MG63 (cell line): ENCODE measurements around the gene ITGB8. TPM values are rescaled to one million over a fixed set of nuclear protein-coding genes. Genes with fewer than 3 reads are reported as not detected.

Source experiments
- DNase-seq: peaks from one replicate; pipeline ENCODE4 v3.0.0-alpha.2; 2020
- H3K27me3 ChIP-seq: fragments of 250-450 bp; sonication (Bioruptor Pico); 2 replicates; pipeline ENCODE4 v1.5.1; 2020; ENCODE audit warnings: mild to moderate bottlenecking, moderate library complexity
- H3K36me3 ChIP-seq: fragments of 250-450 bp; sonication (Bioruptor Pico); 2 replicates; pipeline ENCODE4 v1.5.1; 2020; ENCODE audit warnings: mild to moderate bottlenecking, moderate library complexity
- H3K4me3 ChIP-seq: fragments of 250-450 bp; sonication (Bioruptor Pico); 2 replicates; pipeline ENCODE4 v1.5.1; 2020; ENCODE audit warnings: mild to moderate bottlenecking, moderate library complexity
- H3K9me3 ChIP-seq: fragments of 250-450 bp; sonication (Bioruptor Pico); 2 replicates; pipeline ENCODE4 v1.5.1; 2020; ENCODE audit warnings: mild to moderate bottlenecking, moderate library complexity
- total RNA-seq: library from RNA; depleted of rRNA; stranded (reverse); fragments of >200 nt; shearing (Covaris generic); gene quantifications from 2 replicates; pipeline ENCODE4 v1.2.3, GENCODE V29; 2014; ENCODE audit warnings: low replicate concordance

ITGB8 gene
- total RNA-seq, 1 experiment from 2014 or later, result 5.4 TPM

DNA sequence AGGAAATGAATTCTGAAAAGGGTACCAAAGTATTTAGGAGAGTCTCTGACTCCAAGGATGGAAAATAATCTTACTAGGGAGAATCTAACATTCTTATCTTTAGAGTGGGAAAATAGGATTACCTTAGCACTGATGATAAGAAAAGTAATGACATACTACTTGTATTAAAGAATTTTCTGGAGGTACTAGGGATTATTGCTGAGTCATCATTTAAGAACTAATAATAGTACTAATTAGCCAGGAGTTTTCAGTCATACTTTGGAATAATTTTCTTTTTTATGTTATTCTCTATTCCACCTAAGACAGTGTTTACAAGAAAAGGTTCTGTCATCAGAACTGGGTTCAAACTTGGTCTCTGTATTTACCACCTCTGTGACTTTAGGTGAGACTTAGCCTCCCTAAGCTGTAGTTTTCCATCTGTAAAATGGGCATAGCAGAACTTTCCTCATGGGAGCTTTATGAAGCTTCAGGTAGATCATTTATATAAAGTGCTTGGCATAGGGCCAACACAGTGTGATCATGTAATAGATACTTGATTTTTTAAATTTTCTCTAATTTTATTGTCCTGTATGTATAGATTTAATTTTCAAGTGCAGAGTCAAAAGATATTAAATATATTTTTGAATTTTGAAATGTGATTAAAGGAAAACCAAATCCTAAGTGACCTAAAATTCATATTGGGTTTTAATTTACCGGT, 20.4 kb downstream of the ITGB8 start:
- H3K27me3 ChIP-seq, result no peaks in the 10 kb centered on the region
- H3K4me3 ChIP-seq, result no peak overlapping the region
- H3K9me3 ChIP-seq, result no peaks in the 10 kb centered on the region
- no peak for DNase-seq
- no peaks in the 10 kb centered on the region for H3K36me3 ChIP-seq

DNA sequence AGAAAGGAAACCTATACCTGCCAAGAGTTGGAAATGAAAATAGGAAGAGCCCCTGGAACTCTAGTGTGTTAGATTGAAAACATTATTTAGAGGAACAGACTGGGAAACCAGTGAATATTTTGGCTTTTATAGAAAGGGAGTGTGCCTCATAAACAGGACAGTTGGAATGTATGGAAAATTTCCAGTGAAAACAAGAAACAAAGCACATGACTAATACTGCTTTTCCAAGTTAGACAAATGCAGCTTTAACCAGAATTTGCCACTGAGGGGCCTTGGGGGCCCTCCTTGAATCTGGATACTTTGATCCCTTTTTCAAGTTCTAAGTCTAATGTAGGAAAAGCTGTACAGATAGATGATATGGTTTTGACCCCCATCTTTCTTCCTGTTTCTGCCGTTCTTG, 21.2 kb downstream of the ITGB8 start:
- H3K36me3 ChIP-seq, result no peaks in the 10 kb centered on the region
- H3K9me3 ChIP-seq, result no peaks in the 10 kb centered on the region
- no peaks in the 10 kb centered on the region for H3K27me3 ChIP-seq
- H3K4me3 ChIP-seq, result no peak overlapping the region
- DNase-seq, result no peak

DNA sequence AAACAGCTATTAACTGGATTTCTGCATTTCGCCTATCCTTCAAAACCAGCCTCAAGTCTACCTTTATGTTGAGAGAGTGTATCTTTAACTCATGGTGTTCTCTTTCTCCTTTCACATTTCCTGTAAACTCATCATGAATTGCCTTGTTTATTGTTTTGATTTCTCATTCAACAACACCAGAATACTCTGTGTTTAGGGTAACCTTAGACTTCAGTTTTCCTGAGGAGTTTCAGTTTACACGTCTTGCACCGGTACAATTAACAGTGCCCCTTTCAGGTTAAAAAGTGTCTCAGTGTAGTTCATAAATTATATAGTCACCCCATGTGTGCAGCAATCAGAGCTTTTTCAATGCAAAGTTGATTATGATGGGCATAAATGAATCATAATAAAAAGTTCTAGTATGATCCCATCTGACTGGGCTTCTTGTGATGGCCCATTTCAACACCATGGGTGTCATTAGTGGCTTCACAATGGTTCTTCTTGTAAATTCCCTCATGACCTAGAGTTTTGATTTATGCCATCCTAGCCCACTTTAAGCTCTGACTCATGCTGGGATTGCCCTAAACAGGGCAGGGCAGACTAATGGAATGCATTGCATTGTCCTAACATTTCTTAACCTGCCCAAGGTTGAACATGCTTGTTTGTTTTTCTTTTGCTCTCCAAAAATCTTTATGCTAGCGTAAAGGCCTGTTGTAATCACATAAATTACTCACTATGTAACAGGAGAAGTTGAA, 22.0 kb downstream of the ITGB8 start:
- Histone ChIP-seq H3K9me3 (no peaks in the 10 kb centered on the region), H3K36me3 (no peaks in the 10 kb centered on the region), H3K4me3 (no peak overlapping the region), H3K27me3 (no peaks in the 10 kb centered on the region)
- DNase-seq, result peak; percentile 72

DNA sequence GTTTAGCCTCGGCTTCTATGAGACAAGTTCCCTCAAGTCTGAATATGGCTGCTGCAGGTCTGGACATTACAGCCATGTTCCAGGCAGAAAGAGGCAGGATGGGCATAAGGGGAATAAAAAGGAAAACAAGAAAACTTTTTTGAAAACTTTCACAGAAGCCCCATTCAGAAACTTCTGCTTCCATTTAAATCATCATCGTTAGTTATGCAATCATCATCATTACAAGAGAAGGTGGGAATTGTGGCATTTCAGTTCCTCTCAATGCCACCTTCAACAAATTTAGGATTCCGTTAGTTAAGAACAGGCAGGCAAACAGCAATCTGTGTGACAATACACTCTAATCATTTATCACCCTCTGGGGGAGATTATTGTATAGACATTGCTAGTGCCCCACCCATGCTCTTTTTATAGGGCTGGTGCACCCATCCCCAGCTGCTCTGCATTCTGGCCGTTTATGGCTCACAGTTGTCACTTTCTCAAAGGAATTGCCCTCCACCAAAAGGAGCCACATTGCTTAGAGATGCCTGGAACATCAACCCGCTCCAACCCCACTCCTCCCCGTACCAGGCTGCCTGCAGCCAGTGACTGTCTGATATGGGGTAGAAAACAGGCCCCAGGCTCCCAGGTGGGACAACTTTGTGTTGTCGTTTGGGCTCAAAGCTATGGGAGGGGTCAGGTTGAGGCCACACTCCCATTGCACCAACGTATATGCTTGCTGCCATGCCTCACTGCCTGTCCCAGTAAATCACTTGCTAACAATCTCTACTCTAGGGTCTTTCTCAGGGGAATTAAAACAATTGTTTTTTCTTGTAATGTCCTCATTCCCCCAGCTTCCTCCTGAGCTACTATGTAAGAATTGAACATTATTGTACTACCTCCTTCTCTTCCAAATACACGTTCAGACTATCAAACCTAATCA, 24.2 kb downstream of the ITGB8 start:
- DNase-seq, result no peak
- Histone ChIP-seq H3K36me3 (no peaks in the 10 kb centered on the region), H3K4me3 (no peak overlapping the region), H3K9me3 (no peaks in the 10 kb centered on the region), H3K27me3 (no peaks in the 10 kb centered on the region)

DNA sequence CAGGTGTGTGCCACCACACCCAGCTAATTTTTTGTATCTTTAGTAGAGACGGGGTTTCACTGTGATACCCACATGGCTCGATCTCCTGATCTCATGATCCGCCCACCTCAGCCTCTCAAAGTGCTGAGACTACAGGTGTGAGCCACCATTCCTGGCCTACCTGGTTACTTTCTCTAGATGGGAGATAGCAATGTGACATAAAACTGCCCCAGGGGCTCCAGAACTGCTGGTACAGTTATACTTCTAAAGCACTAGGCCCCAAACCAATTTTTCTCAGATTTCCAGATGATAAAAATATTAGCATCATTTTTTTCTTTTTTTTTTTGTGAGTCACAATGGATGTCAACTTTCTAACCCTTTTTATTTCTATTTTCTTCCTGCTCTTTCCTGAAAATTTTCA, 27.4 kb downstream of the ITGB8 start:
- Histone ChIP-seq H3K36me3 (no peaks in the 10 kb centered on the region; the same call in 1 of the 2 replicates), H3K4me3 (no peak overlapping the region), H3K9me3 (no peaks in the 10 kb centered on the region), H3K27me3 (no peaks in the 10 kb centered on the region)
- no peak for DNase-seq

DNA sequence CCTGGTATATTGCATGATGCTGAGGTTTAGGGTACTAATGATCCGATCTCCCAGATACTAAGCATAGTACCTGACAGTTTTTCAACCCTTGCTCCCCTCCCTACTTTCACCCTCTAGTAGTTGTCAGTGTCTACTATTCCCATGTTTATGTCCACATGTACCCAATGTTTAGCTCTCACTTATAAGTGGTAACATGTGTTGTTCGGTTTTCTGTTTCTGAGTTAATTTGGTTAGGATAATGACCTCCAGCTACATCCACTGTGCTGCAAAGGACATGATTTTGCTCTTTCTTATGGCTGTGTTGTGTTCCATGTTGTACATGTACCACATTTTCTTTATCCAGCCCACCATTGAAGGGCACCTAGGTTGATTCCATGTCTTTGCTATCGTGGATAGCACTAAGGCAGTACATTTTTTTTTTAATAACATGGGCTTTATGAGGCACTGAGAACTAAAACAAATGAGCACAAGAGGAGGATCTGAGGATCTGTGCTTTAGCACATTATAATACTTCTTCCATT, 28.1 kb downstream of the ITGB8 start:
- Histone ChIP-seq H3K9me3 (no peaks in the 10 kb centered on the region; the same call in 1 of the 2 replicates), H3K36me3 (no peaks in the 10 kb centered on the region; the same call in 1 of the 2 replicates), H3K4me3 (no peak overlapping the region), H3K27me3 (no peaks in the 10 kb centered on the region)
- DNase-seq, result no peak

DNA sequence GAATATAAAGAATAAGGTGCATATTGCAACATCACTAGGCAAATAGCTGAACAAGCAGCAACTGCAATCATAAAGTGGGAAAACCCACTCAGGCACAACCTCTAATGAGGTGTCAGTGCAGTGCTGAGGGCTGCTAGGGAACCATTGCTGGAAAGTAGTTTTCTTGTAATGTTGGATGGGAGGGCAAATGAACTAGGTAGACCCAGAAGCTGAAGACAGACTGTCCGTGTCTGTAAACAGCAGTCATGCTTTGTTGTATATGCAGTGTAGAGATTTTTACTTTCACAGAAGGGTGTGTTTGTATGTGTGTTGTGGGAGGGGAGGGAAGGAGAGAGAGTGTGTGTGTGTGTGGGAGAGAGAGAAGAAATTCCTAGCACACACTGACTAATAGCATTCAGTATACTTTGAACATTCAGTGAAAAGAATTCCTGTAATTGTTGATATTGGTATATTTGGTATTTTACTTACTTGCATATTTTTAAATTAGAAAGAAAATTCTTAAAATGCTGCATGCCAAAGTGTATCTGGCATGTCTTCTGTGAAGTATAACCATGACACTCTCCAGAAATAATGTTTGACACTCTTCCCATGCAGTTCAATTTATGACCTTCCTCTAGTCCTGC, 28.8 kb downstream of the ITGB8 start:
- Histone ChIP-seq H3K27me3 (no peaks in the 10 kb centered on the region), H3K36me3 (no peaks in the 10 kb centered on the region; the same call in 1 of the 2 replicates), H3K9me3 (no peaks in the 10 kb centered on the region; the same call in 1 of the 2 replicates), H3K4me3 (no peak overlapping the region)
- no peak for DNase-seq

DNA sequence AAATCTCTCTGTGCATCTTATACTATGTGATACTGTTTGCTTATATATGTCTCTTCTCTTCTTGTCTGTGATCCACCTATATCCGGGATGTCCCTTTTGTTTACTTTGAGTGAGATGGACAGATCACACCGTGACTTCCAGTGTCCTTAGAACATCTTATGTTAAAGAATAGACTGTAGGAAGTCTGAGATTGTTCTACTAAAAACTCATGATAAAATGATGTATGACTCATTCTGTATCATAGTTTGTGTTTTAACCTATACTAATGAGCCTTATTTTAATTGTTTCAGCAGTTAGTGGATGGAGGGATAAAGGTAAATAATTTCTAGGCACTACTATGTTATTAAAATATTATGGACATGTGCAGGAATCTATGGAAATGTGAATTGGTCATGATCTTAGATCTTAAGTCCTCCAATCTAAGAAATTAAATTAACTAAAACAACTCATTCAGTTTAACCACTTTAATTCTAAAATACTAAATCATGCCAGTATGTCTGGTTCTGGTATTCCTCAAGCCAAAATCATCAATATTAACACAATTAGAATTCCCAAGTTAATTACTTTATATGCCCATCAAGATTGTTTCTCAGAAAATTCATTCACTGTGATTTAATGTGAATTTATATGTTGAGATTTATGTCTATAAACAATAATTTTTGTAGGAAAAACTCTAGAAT, 32.0 kb downstream of the ITGB8 start:
- DNase-seq, result no peak
- peaks cover 4% of the 10 kb centered on the region for H3K36me3 ChIP-seq
- no peaks in the 10 kb centered on the region; the same call in 1 of the 2 replicates for H3K9me3 ChIP-seq
- H3K4me3 ChIP-seq, result no peak overlapping the region
- no peaks in the 10 kb centered on the region for H3K27me3 ChIP-seq

DNA sequence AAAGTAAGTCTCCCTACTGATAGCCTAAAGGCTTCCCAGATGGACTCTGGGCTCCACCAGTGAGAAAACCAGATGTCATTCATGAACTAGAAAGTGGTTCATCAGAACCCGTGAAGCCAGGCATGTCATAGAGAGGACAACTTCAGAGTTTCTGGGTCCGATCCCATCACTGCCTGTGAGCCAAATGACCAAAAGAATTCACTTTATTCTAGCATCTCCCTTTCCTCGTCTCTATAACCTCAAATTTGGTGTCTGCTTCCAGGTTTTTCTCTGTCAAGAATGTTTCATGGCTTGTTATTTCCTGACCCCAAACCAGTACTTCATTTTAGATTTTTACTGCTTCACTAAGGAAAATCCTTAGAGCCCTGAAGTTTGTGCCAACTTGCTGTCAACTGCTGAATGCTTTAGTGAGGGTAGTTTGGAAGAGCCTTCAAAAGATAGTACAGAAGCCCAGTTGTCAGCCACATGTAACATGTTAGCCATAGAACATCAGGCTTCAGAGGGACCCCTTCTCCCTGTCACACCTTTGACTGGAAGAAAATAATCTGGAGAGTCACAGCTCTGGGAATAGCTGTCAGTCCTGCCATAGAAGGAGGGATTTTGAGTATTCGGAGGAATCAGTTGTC, 34.0 kb downstream of the ITGB8 start:
- no peak for DNase-seq
- no peaks in the 10 kb centered on the region for H3K27me3 ChIP-seq

DNA sequence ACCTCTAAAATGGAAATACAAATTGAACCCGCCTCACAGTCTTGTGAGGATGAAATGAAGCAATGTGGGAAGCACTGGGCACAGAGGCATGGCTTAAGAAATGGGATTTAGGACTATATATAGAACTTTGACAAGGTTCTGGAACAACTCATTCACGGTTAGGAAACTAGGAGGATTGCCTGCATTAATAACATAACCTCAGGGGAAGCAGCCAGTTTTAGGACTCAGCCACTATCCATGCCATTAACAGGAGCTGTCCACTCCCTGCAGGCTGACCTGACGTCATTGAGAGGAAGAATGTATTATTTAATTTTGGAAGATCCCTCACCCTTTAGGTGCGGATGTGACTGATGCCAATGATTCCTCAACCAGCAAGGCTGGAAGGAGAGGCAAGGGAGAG, 34.8 kb downstream of the ITGB8 start:
- H3K4me3 ChIP-seq, result no peak overlapping the region
- H3K9me3 ChIP-seq, result no peaks in the 10 kb centered on the region; the same call in 1 of the 2 replicates
- DNase-seq, result peak; percentile 75
- no peaks in the 10 kb centered on the region for H3K27me3 ChIP-seq
- peaks cover 15% of the 10 kb centered on the region for H3K36me3 ChIP-seq

More for the DNA sequence above, 34.0 kb downstream of the ITGB8 start:
- Histone ChIP-seq H3K36me3 (peaks cover 15% of the 10 kb centered on the region), H3K9me3 (no peaks in the 10 kb centered on the region; the same call in 1 of the 2 replicates), H3K4me3 (no peak overlapping the region)

DNA sequence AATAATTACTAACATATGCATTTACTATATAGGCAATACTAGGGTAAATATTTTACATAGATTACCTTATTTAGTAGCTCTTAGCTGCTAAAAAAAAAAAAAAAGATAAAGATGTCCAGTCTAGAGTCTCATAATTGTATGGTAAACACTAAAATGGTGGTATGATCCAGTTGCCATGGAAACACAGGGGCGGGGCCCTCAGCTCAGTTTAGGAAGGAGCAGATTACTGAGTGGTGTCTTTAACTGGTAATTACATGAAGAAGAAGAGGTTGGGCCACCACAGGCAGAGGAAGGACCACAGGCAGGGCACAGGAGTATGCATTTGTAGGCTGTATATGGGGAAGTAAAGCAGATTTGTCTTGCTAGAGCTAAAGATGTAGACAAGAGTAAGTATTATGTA, 43.7 kb downstream of the ITGB8 start:
- Histone ChIP-seq H3K4me3 (no peak overlapping the region), H3K36me3 (peaks cover 4% of the 10 kb centered on the region; the same call in 1 of the 2 replicates), H3K9me3 (no peaks in the 10 kb centered on the region), H3K27me3 (no peaks in the 10 kb centered on the region)
- no peak for DNase-seq

DNA sequence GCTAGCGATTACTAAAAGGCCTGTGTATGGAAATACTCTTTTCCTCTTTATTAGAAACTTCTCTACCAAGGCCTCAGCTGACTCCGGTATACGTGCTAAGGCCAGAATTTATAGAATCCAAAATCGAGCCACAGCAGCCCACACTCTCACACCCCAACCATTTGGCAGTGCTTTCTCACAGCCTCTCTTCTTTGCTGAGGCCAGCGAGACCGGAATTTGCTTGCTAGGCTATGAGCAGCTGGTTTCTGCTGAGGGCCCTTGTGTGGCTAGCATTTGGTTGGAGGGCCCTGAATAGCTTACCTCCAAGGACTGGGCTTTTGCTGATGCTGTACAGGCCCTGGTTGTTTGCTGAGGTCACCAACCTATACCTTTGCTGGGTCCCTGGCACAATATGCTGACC, 46.1 kb downstream of the ITGB8 start:
- peaks cover 15% of the 10 kb centered on the region; the same call in 1 of the 2 replicates for H3K36me3 ChIP-seq
- no peak overlapping the region for H3K4me3 ChIP-seq
- no peaks in the 10 kb centered on the region for H3K27me3 ChIP-seq
- no peak for DNase-seq
- no peaks in the 10 kb centered on the region for H3K9me3 ChIP-seq

DNA sequence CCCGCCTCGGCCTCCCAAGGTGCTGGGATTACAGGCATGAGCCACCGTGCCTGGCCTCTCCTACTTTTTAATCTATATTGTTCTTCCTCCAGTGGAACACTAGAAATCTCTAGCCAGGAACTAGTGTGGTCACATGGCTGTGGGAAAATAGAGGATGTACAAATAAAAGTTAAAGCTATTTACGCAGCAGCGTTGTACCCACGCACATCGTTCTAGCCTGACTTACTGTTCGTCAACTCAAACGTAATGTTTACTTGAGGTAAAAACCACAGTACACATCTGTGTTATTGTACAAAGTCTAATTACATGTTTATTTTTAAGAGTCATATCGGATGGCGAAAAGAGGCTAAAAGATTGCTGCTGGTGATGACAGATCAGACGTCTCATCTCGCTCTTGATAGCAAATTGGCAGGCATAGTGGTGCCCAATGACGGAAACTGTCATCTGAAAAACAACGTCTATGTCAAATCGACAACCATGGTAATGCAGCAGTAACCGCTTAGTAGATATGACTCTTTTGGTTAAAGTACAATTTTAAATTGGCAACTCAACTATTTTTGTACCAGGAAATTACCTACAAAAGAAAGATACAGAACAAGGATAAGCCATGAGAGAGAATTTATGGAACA, 50.8 kb downstream of the ITGB8 start:
- Histone ChIP-seq H3K27me3 (no peaks in the 10 kb centered on the region), H3K9me3 (no peaks in the 10 kb centered on the region), H3K36me3 (peaks cover 24% of the 10 kb centered on the region; the same call in 1 of the 2 replicates), H3K4me3 (no peak overlapping the region)
- DNase-seq, result no peak

DNA sequence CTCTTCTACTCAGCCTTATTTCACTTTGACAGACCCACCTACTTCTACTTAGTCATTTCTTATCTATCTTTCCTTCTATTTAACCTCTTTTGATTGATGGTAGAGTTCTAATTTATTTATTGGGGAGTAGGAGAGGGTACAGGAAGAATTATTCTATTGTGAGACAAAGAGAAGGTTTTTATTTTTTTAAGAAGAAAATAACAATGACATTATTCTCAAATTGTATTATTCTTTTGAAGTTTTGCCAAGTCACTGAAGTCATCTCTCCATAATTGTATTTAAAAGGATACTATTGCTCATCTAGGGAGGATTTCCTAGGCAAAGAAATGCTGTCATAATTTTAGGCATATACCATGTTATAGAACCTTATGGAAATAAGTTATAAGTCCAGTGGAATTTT, 52.7 kb downstream of the ITGB8 start:
- Histone ChIP-seq H3K4me3 (no peak overlapping the region), H3K9me3 (no peaks in the 10 kb centered on the region), H3K36me3 (peaks cover 33% of the 10 kb centered on the region), H3K27me3 (no peaks in the 10 kb centered on the region)
- DNase-seq, result no peak

DNA sequence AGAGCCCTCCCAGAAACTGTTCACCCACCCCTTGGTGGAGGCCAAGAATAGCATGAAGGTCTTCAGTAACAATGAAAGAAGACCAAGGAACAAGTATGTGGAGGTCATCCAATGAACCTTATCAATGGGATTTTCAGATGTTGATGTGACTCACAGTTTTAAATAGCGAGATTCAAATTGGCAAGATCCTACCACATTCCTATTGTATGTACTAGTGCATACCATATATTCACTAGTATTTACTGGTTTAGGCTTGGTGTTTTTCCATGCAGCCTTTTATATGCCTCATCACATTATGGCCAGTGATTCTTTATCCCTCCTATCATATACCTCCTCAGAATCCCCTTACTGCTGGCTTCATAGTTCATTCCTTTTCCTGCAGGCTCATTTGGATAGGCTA, 54.4 kb downstream of the ITGB8 start:
- DNase-seq, result peak; percentile 66

More for the DNA sequence above, 54.4 kb downstream of the ITGB8 start:
- Histone ChIP-seq H3K4me3 (no peak overlapping the region), H3K9me3 (no peaks in the 10 kb centered on the region), H3K36me3 (peaks cover 37% of the 10 kb centered on the region), H3K27me3 (no peaks in the 10 kb centered on the region)
